GM19099 (cell line): ENCODE measurements around the gene IZUMO4.
A peak's percentile ranks its signal among the peaks of the same experiment; 100 is the strongest.

Experiments
- POLR2A ChIP-seq: IDR thresholded peaks from 3 replicates; pipeline ENCODE4 v1.6.1; 2011; ENCODE audit warnings: low read depth; ENCODE audit not compliant: insufficient read length; ENCODE audit errors: extremely low read depth

The IZUMO4 gene

GRCh38 chr19:2070436-2070827 lies 26.3 kb upstream of the IZUMO4 start:
- no peak for TF ChIP-seq POLR2A

DNA sequence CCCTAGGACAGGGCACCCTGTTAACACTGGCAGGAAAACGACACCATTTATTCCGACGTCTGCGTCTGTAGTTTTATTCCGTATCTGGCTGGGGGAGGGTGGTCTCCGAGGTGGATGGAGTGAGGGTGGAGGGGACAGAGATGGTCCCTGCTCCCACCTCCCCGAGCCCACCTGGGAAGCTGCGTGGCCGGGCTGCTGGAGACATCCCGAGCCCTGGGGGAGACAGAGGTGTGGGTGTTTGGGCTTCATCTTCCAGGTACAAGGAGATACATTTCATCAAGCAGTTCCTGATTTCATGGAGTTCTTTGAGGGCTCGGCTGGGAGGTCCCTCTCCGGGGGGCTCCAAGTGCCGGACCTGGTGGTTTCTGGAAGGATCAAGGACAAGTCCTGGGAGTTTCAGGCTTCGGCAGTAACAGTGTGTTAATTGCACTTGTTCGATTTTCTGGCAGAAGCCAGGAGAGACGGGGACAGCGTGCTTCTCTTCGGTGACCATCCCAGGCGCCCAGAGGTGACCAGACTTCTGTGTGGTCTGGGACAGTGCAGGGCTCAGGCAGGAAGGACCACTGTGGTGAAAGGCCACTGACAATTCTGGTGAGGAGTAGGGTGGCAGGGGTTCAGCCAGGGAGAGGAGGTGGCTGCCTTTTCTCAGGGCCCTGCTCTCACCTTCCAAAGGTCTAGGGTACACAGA lies 25.6 kb upstream of the IZUMO4 start:
- TF ChIP-seq POLR2A = no peak

- no peak for TF ChIP-seq POLR2A
Observed at GRCh38 chr19:2072757-2073551, 23.8 kb upstream of the IZUMO4 start.

- no peak for TF ChIP-seq POLR2A
Observed at GRCh38 chr19:2076526-2076944, 20.2 kb upstream of the IZUMO4 start.

GRCh38 chr19:2077398-2077797 lies 19.3 kb upstream of the IZUMO4 start:
- no peak for TF ChIP-seq POLR2A

- no peak for TF ChIP-seq POLR2A
Observed at GRCh38 chr19:2077833-2078619, 18.7 kb upstream of the IZUMO4 start.

- TF ChIP-seq POLR2A = peak; percentile 29
Observed at GRCh38 chr19:2079076-2079864, 17.4 kb upstream of the IZUMO4 start.

GRCh38 chr19:2079865-2080301 lies 16.8 kb upstream of the IZUMO4 start:
- TF ChIP-seq POLR2A = no peak

GRCh38 chr19:2080336-2080988 lies 16.3 kb upstream of the IZUMO4 start:
- TF ChIP-seq POLR2A = no peak

DNA sequence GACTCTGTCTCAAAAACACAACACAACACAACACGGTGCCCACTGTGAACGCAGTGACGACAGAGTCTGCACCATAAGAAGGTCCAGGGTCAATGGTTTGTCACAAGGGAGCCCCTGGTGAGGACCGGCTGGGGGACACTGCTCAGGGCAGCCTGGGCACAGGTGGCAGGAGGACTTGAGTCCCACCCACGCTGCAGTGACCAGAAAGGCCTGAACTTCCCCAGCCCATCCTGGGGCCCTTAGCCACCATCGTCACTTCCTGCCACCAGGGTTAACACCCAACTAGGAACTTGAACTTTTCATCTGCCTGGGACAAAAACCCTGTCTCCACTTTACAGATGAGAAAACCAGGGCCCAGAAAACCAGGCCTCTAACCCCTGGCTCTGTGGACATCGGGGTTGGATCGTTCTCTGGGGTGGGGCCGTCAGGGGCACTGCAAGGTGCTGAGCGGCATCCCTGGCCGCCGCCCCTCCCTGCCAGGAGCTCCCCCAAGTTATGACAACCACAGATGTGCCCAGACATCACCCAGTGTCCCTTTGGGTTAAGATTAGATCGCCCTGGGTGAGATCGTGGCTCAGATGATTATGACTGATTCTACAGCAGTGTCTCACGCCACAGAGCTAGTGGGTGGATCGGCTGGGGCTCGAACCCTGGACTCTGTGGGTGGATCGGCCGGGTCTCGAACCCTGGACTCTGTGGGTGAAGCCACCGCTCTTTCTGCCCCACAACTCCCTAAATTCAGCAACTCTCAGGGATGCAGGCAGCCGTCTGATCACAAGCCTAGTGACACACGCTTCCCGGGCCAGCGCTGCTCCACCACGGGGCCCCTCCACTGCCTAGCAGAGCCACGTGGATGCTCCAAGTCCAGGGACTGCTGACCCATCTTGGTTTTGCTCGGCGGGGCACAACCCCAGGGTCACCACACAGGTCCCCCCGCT lies 14.6 kb upstream of the IZUMO4 start:
- peak; percentile 45 for TF ChIP-seq POLR2A

DNA sequence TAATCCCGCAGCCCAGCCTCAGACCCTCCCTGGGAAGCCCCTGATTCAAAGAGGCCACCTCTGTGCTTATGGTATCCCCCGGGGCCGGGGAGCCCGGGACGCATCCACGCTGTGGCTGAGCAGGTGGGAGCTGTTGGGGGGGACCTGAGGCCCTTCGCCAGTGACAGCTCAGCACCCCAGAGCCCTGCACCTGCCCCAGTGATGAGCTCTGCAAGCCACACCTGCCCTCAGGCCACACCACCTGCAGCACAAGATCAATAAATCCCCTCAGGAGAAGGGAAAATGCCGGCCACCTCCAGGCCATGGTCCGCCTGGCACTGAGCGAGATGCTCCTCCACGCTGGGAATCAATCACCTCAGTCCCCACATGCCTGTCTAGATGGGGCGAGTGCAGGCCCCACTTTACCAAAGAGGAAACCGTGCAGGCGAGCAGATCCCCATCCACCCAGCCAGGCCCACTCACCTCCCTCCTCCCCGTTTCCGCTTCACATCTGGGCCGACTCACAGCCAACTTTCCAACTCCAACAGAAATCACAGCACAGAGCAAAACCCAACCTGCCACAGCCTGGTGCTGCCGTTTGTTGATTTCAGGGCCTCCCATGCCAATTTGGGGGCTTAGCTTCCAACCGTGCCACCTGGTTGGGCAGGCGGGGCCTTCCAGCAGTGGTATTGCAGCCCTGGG lies 13.4 kb upstream of the IZUMO4 start:
- TF ChIP-seq POLR2A = peak; percentile 57

DNA sequence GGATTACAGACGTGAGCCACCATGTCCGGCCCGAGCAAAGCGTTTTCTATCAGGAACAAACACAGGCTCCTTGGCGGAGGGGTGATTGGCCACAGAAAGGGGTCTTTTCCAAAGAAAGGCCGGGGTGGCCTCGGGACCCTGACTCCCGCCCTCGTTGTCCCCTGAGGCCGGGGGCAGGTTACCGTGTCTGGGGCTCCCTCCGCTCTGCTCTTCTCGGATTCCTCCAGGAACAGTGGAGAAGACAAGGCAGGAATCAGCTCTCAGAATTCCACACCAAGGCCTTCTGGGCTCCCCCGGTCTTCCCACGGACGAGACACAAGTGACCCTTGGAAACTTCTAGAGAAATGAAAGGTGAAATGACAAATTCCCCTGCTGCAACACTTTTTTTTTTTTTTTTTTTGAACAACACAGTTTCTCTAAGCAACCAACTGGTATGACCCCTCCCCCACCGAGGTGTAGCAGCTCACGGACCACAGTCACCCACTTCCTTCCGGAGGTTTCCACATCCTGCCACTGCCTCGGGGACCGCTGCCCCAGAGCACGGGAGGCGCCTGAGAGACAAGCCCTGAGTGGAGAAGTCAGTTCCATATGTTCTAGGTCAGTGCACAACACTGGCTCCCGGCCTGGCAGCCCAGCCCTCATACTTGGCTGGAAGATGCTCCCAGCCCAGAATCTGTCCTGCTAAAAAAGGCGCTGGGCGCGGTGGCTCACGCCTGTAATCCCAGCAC lies 11.6 kb upstream of the IZUMO4 start:
- peak; percentile 80 for TF ChIP-seq POLR2A
